ENCODE data around the gene HNRNPUL1. TPM values are rescaled to one million over a fixed set of nuclear protein-coding genes. Genes with fewer than 3 reads are reported as not detected.

HNRNPUL1 gene
- total RNA-seq, 1 experiment from 2014 or later: 158 TPM

DNA sequence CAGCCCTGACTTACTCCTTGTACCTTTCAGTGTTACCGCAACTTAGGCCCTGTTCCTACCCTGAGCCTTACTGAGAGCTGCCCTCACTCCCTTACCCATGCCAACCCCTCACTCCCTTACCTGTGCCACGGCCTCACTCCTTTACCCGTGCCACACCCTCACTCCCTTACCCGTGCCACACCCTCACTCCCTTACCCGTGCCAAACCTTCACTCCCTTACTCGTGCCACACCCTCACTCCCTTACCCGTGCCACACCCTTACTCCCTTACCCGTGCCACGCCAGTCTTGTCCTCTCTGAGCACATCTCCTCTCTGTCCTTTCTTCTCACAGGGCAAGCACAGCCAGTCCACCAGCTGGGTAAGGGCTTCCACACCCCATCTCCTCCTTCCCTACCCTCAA is 24.8 kb upstream of the HNRNPUL1 start:
- no peaks in the 10 kb centered on the region for H3K9me2 ChIP-seq (replicated peaks; ENCODE audit: low read length)
- H3K36me3 ChIP-seq (ENCODE audit: low read depth, low read length): peaks cover 24% of the 10 kb centered on the region; the same call in 1 of the 2 replicates
- no peak overlapping the region for H3K27ac ChIP-seq (ENCODE audit: low read length)
- POLR2A ChIA-PET (ENCODE audit: unreplicated experiment): no interaction called here
- no peak for ATAC-seq
- no TSS peak for BruUV-seq (replicated peaks)
- H4K20me1 ChIP-seq (ENCODE audit: low read length): no peaks in the 10 kb centered on the region
- no peak overlapping the region for H3K4me3 ChIP-seq (ENCODE audit: low read length)
- H3K79me2 ChIP-seq (ENCODE audit: low read length): no peaks in the 10 kb centered on the region
- H3F3A ChIP-seq (ENCODE audit: low read length, unreplicated experiment): no peaks in the 10 kb centered on the region
- no peak overlapping the region for H2AFZ ChIP-seq (ENCODE audit: low read length)
- no peaks in the 10 kb centered on the region for H3K9me3 ChIP-seq (ENCODE audit: low read length)
- no peak overlapping the region for H3K4me2 ChIP-seq (ENCODE audit: low read length)
- no peaks in the 10 kb centered on the region for H3K4me1 ChIP-seq (ENCODE audit: insufficient read depth, low read length)
- intact Hi-C loops (cut with micrococcal nuclease): no loop called here
- no peak overlapping the region for H3K9ac ChIP-seq (ENCODE audit: low read length)
- TF ChIP-seq EZH2 (IDR thresholded peaks at IDR 0.05; ENCODE audit: low read length, unreplicated experiment) (no peak), CTCF (conservative IDR thresholded peaks at IDR 0.05; ENCODE audit: low read depth, low read length) (no peak), EZH2phosphoT487 (IDR thresholded peaks at IDR 0.05; ENCODE audit: borderline replicate concordance, low read length) (no peak)
- CTCF ChIA-PET: no interaction called here
- no peak for DNase-seq
- no peaks in the 10 kb centered on the region for H3K27me3 ChIP-seq (ENCODE audit: low read length)

- POLR2A ChIA-PET (ENCODE audit: unreplicated experiment): no interaction called here
- Histone ChIP-seq H4K20me1 (ENCODE audit: low read length) (no peaks in the 10 kb centered on the region), H3K9me2 (replicated peaks; ENCODE audit: low read length) (no peaks in the 10 kb centered on the region), H3K27me3 (ENCODE audit: low read length) (no peaks in the 10 kb centered on the region), H3K27ac (ENCODE audit: low read length) (no peak overlapping the region), H2AFZ (ENCODE audit: low read length) (no peak overlapping the region), H3K36me3 (ENCODE audit: low read depth, low read length) (peaks cover 20% of the 10 kb centered on the region), H3K9ac (ENCODE audit: low read length) (no peak overlapping the region), H3K4me3 (ENCODE audit: low read length) (no peak overlapping the region), H3K9me3 (ENCODE audit: low read length) (no peaks in the 10 kb centered on the region), H3K79me2 (ENCODE audit: low read length) (no peaks in the 10 kb centered on the region), H3K4me2 (ENCODE audit: low read length) (no peak overlapping the region), H3K4me1 (ENCODE audit: insufficient read depth, low read length) (no peaks in the 10 kb centered on the region), H3F3A (ENCODE audit: low read length, unreplicated experiment) (no peaks in the 10 kb centered on the region)
- intact Hi-C loops (cut with micrococcal nuclease): no loop called here
- no TSS peak for BruUV-seq (replicated peaks)
- ATAC-seq (no peak), DNase-seq (no peak)
- CTCF ChIA-PET: no interaction called here
- TF ChIP-seq CTCF (conservative IDR thresholded peaks at IDR 0.05; ENCODE audit: low read depth, low read length) (no peak), EZH2 (IDR thresholded peaks at IDR 0.05; ENCODE audit: low read length, unreplicated experiment) (no peak), EZH2phosphoT487 (IDR thresholded peaks at IDR 0.05; ENCODE audit: borderline replicate concordance, low read length) (no peak)
These were observed 24.1 kb upstream of the HNRNPUL1 start for GRCh38 chr19:41239961-41240574.

DNA sequence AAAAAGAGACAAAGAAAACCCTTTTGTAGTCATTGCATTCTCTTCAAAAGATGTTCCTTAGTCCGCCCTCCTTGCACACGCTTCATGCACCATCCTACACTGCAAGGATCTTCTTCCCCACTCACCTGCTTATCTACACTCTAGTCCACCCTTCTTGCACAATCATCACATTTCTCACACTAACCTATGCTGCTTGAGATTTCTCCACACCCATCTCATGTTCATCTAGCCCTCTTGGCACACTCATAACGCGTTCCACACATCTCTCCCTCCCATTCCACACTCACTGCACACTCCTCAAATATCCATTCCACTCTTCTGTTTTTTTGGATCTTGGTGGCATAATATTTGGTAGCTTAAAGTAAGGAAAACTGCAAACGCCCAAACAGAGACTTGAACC is 22.3 kb upstream of the HNRNPUL1 start:
- BruUV-seq (replicated peaks): no TSS peak
- Histone ChIP-seq H3K9me2 (replicated peaks; ENCODE audit: low read length) (no peaks in the 10 kb centered on the region), H3K4me2 (ENCODE audit: low read length) (no peak overlapping the region), H3K4me3 (ENCODE audit: low read length) (no peak overlapping the region), H3K4me1 (ENCODE audit: insufficient read depth, low read length) (no peaks in the 10 kb centered on the region), H4K20me1 (ENCODE audit: low read length) (no peaks in the 10 kb centered on the region), H3K79me2 (ENCODE audit: low read length) (no peaks in the 10 kb centered on the region), H3K27me3 (ENCODE audit: low read length) (no peaks in the 10 kb centered on the region), H3F3A (ENCODE audit: low read length, unreplicated experiment) (no peaks in the 10 kb centered on the region), H3K9ac (ENCODE audit: low read length) (no peak overlapping the region), H3K9me3 (ENCODE audit: low read length) (no peaks in the 10 kb centered on the region), H3K36me3 (ENCODE audit: low read depth, low read length) (peaks cover 17% of the 10 kb centered on the region), H3K27ac (ENCODE audit: low read length) (no peak overlapping the region), H2AFZ (ENCODE audit: low read length) (no peak overlapping the region)
- POLR2A ChIA-PET (ENCODE audit: unreplicated experiment): no interaction called here
- TF ChIP-seq EZH2 (IDR thresholded peaks at IDR 0.05; ENCODE audit: low read length, unreplicated experiment): no peak
- no peak for TF ChIP-seq CTCF (conservative IDR thresholded peaks at IDR 0.05; ENCODE audit: low read depth, low read length)
- TF ChIP-seq EZH2phosphoT487 (IDR thresholded peaks at IDR 0.05; ENCODE audit: borderline replicate concordance, low read length): no peak
- no peak for ATAC-seq
- DNase-seq: no peak
- intact Hi-C loops (cut with micrococcal nuclease): no loop called here
- CTCF ChIA-PET: no interaction called here
